HG02973 (cell line): ENCODE results near the gene CUX1.
"Not testable (repeated sequence)": the region's sequence is repeated elsewhere in the genome, so short reads cannot be mapped to it uniquely, and the experiment has no call there.

Experiments
- ATAC-seq: cut with Tn5 transposase; IDR thresholded peaks from one replicate; pipeline ENCODE4 v1.9.1; 2021; ENCODE audit warnings: moderate library complexity; ENCODE audit not compliant: unreplicated experiment

CUX1 gene

DNA sequence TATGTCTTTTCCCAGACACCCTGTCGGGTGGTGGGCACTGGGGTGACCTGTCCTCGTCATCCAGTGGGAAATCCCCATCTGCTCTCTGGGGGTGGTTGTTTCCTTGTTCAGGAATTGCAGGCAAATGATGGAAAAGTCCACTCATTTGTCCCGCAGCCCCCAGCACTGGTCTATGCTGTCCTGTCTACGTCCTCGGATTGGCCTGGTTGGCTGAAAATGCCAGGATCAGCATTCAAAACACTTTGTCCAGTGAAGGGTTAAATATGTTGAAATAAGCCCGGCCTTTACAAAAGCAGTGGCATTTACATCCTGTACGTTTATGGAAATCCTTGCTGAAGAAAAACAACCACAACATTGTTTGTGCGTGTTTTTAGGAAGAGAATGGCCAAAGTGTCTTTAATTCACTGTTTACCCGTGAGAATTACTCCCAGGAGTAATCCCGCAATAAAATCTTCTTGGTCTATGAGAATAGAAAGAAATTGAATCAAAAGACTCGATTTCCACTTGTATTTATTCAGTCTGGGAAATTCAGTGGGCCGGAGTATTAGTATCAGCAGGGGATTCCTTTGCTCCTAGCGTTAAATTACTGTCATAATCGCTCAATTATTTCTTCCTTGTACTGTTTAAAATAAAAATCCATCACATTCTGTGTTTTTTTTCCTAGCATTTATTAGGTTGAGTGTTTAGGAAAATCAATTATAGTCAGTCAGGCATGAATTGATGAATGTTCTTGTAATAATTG is 352.4 kb downstream of the CUX1 start:
- ATAC-seq, result no peak

DNA sequence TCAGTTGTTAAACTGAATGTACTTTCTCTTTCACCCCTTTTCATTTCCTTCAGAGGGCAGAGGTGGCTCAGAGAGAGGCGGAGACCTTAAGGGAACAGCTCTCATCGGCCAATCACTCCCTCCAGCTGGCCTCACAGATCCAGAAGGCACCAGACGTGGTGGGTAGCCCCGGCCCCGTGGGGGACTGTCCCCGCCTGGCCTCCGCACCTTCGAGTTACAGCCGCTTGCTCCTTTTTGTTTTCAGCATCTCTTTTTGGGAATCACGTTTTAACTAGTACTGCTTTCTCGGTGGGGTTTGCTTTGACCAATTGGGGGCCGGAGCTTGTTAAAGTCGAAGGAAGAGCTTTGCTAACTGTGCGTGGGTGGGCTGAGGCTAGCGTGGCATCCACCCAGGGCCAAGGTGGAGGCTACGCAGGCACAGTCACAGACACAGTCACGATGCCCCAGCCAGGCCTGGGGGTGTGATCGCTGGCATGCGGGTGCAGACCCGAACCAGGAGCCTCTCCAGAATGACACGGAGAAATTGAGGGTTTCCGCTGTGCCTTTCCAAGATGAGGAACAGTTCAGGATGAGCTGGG is 353.1 kb downstream of the CUX1 start:
- no peak for ATAC-seq

DNA sequence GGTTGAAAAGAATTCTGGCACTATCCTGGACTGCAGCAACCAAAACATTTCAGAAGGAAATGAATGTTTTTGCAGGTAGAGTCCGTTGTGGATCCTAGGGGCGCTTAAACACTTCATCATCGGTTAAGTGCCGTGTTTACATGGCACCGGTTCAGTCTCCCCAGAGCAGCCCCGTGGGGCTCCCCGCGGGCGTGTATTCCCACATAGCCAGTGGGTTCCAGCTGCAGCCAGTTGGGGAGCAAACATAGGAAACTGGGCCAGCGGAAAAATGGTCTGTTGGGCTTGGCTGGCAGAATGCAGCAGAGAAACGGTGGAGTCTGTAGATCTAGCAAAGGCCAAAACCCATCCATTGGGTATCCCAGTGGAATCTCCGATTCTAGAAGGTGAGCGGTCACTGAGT is 356.2 kb downstream of the CUX1 start:
- ATAC-seq, result no peak

DNA sequence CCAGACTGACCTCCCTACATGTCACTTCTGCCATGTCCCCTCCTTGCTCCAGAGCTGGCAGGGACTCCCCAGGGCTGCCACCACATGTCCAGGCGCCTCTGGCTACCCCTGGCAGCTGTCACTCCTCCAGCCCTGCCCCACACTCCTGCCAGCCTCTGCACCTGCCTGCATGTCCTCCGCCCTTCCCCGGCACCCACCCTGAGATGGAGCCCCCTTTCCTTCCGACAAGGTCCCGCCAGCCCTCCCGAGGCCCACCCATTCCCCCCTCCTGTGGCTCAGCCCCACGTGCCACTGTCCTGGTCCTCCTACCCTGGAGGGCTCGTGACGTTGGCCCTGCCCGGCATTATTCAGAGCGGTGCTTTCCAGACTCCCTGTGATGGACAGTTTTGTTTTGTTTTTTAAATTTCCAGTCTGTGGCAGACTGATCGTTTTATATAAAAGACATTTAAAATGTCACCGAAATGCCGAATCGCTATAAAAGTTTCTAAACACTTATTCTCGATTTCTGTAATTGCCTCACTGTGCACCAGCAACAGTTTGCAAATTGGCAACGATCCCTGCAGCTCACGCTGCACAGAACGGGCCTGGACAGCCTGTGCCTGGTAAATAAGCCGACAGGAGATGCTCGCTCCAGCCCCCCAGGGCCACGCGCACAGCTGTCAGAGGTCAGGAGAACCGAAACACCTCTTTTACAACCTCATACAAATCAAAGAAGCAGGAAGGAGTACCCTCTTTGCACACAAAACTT is 358.2 kb downstream of the CUX1 start:
- no peak for ATAC-seq

DNA sequence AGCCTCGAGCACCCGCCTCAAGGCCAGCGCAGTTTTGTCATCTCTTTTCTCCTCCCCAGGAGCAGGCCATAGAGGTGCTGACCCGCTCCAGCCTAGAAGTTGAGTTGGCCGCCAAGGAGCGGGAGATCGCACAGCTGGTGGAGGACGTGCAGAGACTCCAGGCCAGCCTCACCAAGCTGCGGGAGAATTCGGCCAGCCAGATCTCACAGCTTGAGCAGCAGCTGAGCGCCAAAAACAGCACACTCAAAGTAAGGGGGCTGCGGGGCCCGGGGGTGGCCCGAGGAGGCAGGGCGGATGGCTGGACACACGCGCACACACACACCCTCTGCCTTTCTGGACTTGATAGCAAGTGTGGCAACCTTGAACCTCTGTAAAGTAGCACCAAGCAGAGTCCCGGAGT is 361.0 kb downstream of the CUX1 start:
- no peak for ATAC-seq

DNA sequence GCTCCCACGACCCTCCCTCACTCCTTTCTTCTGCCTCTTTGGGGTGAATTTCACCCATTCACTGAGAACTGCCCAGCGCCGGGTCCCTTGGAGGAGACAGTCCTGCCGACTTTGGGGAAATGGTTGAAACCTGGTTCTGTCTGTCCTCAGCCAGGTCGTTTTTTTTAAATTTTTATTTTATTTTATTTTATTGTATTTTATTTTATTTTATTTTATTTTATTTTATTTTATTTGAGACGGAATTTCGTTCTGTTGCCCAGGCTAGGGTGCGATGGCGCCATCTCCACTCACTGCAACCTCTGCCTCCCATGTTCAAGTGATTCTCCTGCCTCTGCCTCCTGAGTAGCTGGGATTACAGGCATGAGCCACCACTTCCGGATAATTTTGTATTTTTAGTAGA is 363.3 kb downstream of the CUX1 start:
- ATAC-seq, result no peak

DNA sequence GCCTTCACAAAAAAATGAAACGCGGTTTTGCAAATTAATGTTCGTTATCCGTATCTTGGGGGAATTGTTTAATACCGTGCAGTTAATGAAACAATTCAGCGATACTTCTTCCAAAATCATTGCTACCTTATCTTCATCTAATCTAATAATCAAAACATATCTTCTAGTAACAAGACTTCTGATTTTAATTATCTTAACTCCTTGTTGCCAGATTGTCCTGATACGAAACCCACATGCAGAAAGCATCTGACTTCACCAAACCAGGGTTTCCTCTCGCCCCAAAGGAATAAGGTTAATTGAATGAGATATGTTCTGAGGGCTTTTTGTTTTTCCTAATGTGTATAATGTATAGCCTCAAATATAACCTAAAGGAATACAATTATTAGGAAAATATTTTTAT is 364.1 kb downstream of the CUX1 start:
- no peak for ATAC-seq

DNA sequence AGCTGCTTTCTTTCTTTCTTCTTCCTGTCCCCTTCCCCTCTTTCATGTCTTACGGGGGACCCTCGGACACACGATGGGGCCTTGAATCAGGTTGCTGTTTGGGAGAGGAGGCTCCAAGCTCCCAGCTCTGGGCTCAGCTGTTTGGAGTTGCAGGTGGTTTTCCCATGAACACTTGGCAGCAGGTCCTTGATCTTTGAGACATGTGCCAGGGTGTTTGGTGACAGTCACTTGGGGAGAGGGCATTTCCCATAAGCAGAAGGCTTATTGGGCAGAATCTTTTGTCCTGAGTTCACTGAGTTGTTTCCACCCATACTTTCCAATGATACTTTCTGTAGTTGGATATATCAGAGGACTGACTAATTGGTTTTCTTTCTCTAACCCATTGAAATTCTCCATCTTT is 364.6 kb downstream of the CUX1 start:
- no peak for ATAC-seq

DNA sequence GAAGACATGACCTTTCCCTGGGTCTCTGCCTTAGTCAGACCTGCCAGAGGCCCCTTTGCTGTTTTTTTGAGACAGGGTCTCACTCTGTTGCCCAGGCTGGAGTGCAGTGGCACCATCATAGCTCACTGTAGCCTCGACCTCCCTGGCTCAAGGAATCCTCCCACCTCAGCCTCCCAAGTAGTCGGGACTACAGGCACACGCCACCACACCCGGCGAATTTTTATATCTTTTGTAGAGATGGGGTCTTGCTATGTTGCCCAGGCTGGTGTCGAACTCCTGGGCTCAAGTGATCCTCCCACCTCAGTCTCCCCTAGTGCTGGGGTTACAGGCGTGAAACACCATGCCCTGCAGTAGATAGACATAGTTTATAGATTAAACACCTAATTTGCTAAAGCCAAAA is 366.4 kb downstream of the CUX1 start:
- not testable (repeated sequence) for ATAC-seq

DNA sequence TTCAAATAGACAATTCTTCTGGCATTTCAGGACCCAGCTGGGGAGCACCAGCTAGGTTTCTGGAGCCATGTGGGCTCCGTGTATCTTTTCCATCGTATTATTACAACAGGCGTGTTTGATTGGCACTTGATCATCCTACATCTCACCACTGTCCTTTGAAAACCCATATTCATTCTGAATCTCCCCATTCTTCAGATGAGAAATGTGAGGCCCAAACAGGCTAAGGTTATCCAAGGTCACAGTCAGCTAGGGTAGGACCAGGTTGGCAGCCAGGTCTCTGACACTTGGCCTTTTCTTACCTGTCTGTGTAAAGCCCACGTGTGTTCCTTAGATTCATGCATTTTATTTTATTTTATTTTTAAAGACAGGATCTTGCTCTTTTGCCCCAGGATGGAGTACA is 366.9 kb downstream of the CUX1 start:
- ATAC-seq, result no peak

DNA sequence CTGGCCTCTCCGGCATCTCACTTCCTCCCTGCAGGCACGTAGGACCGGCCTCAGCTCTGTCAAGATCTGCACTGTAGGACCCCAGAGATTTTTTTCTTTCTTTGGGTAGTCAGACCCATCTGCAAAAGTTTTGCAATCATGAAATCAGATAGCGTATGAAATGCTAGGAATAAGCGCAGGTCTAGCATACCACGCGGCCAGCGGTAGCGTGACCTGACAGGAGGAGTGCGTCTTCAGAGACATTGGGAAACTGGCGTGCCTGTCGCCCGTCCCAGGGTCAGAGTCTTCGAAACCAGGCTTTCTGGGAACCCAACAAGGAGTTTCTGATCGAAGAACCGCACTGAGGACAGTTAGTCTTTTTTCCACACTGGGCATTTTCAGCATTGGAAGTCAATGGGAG is 368.4 kb downstream of the CUX1 start:
- no peak for ATAC-seq

DNA sequence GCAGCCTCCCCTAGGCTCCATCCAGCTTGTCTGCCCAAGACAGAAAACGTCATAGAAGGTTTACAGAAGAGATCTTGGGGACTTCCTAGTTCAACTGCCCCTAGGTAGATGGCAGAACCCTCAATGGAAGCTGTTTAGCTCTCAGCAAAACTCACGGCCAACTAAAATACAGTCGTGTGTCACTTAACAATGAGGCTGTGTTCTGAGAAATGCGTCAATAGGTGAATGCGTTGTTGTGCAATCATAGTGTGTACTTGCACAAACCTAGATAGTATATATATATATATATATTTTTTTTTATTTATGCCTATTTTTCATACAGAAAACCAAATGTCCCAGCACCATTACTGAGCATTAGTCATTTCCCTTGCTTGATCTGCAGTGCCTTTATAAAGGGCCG is 368.9 kb downstream of the CUX1 start:
- ATAC-seq, result no peak

DNA sequence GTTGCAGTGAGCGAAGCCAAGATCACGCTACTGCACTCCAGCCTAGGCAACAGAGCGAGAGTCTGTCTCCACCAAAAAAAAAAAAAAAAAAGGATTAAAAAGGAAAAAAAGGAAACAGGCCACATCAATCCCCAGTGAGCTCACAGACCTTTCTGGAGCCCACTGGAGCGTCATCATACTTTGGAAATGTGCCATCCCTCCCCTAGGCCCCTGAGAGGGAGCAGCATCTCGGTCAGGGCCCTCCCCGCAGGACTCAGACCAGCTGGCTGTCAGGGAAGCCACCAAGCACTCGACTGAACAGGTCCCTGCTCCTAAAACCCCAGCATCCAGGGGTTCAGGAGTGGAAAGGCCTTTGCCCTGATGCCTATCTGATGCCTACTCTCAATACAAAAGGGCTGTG is 371.3 kb downstream of the CUX1 start:
- ATAC-seq, result no peak

DNA sequence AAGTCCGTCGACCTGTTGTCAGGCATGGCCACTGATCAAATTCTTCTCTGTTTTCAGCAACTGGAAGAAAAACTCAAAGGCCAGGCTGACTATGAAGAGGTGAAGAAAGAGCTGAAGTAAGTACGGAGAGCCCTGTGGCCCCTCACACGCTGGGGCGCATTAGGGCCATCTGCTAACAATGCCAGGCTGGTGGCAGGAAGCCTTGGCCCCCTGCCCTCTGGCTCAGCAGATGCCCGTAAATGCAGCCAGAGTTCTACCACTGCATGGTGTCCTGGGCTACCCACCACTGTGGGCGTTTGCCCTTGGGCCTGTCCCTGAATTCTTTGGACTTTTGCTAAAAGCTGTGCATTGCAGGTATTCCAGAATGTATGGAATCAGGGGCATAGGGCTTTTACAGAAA is 372.3 kb downstream of the CUX1 start:
- no peak for ATAC-seq

DNA sequence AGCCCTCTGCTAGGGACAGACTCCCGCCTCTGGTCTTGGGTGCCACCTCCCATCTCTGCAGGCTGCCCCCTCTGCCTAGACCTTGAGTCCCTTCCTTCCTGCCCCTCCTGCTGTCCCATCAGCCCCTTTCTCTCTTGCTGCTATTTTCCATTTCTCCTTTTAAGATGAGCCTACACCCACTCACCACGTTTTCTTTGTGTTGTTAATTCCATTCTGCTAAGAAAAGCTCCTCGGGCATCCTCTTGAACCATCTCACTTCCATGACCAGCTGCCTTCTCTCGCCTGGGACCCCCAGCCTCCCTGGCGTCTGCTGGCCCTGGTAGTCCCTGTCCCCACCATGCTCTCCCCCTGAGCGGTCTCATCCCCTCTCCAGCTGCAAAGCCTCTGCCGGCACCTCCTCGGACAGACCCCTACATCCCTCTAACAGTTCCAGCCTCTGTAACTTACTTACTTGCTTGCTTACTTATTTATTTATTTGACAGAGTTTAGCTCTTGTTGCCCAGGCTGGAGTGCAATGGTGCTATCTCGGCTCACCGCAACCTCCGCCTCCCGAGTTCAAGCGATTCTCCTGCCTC is 373.4 kb downstream of the CUX1 start:
- no peak for ATAC-seq

DNA sequence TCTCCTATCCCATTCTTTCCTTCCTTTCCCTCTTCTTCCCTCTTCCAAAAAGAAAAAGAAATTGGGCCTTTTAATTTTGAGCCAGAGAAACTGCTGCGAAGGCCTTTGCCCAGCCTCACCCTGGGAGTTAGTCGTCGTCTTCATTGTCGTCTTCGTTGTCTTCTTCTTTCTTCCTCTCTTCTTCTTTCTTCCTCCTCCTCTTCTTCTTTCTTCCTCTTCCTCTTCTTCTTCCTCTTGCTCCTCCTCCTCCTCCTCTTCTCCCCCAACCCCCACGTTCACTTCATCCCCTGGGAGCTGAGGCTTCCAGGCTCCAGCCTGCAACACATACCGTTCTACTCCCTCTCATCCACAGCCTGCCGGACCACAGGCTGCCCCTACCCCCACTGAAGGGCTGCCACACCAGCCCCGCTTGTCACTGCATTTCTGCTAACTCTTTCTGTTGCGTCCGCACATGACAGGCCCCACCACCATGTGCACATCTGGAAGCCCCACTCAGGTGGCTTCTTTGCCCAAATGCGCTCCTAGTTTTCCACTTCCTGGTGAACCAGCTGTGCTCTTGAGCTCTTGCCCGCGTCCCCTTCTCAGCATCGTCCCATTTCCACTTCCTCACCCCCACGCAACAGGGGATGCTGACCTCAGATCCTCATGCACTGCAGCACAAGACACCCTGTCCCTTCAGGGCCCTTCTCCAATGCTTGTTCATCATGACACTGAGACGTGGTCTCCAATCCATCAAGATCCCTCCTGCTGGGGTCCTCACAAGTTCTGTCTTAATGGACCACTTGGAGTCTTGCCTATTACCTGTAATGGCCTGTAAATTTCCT is 374.3 kb downstream of the CUX1 start:
- ATAC-seq, result no peak

DNA sequence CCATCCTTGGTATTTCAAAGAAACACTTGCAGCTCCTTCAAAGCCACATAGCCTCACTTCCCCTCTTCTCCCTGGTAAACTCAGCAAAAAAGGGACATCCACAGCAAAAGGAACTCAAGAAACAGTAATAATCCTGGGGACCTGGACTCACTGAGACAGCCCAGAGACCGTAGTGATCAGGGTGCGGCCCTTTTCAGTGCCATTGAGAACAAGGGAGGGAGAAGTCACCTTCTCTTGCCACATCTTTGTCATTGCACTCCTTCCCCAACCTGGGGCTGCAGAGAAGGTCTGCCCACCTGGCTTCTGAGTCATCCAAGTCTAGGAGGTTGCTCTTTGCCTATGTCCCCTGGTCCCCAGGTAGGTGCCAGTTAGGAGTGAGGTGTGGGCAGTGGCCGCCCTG is 375.4 kb downstream of the CUX1 start:
- no peak for ATAC-seq

DNA sequence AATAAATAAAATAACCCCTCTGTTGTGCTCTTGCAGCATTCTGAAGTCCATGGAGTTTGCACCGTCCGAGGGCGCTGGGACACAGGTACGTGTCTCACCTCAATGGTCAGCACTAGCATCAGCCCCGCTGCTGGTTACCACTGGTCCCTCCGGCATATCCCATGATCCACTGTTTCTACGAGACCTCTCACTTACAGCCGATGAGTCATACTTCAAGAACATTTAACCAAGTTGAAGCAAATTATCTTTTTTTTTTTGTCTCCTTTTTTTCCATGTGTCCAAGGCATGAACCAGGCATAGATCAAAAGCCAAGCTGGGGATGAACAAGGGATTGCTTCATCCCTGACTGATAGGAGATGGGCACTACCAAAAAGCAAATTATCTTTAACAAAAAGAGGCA is 376.4 kb downstream of the CUX1 start:
- no peak for ATAC-seq

DNA sequence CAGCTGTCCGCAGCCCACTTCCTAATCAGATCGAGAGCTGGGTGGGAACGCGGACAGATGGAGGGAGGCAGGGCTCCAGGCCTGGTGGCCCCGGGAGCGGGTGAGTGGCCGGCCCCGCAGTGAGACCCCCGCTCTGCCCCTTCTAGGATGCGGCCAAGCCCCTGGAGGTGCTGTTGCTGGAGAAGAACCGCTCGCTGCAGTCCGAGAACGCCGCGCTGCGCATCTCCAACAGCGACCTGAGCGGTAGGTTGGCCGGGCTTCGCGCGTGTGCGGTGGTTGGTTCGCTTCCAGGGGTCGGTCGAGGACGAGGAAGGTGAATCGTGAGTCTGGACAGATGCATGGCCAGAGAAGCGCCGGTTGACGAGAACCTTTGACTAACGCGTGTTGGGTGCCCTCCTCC is 377.9 kb downstream of the CUX1 start:
- no peak for ATAC-seq

DNA sequence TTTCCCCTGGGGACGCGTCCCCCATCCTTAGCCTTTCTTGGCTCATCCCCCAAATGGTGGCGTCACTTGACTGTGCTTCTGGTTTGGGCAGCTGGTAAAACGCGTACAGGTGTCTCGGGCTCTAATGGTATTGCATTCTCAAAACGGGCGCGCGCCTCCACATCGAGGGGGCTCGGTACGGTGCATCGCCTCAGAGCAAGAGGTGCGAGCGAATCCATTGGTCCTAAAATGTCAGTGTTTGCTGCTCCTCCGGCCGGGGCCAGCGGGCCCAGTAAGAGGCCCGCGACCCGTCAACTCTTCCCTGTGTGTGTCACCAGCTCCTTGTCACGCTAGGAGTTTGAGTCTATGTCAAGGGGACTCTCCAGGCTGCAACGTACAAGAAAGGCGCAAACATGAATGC is 378.6 kb downstream of the CUX1 start:
- no peak for ATAC-seq

DNA sequence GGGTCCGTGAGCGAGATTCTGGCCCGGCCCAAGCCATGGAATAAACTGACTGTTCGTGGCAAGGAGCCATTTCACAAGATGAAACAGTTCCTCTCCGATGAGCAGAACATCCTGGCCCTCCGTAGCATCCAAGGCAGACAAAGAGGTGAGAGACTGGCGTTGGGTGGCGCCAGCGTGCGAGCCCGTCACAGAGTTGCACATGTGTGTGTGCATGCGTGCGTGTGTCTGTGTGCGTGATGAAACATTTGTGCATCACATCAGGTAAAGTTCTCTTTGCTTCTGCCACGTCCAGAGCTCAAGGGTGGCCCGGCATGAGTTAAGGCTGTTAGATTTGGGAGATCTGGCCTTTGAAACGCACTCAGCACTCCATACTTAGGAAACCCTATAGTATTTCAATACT is 379.7 kb downstream of the CUX1 start:
- no peak for ATAC-seq
